HepG2 (cell line): ENCODE measurements around the gene SNX10. TPM values are rescaled to one million over a fixed set of nuclear protein-coding genes. Genes with fewer than 3 reads are reported as not detected.

Experiments used
- ATAC-seq: fragments of 200-7000 bp; cut with Tn5 transposase; 3 replicates; pipeline ENCODE4 v1.9.1; 2020; ENCODE audit warnings: mild to moderate bottlenecking, moderate library complexity
- BruUV-seq: library from RNA; stranded (reverse); fragments of 400-500 nt; replicated peaks from 2 replicates; lab custom pipeline; 2021; lab: Mats Ljungman, UMichigan
- CTCF ChIA-PET: fragments of 300-600 bp; formaldehyde crosslinking; extraction: SDS; loops from one replicate; lab custom pipeline; 2021; ENCODE audit warnings: low total read pairs, inconsistent platforms, low intra/inter-chr PET ratio; lab: Yijun Ruan, JAX
- POLR2A ChIA-PET: fragments of 350-600 bp; sonication (Branson Sonifier 250); formaldehyde crosslinking; loops from one replicate; lab custom pipeline; 2020; ENCODE audit warnings: antibody characterized with exemption, inconsistent platforms; lab: Yijun Ruan, JAX
- DNase-seq: peaks from one replicate; pipeline ENCODE4 v3.0.0-alpha.2; 2015; ENCODE audit warnings: low spot score
- FAIRE-seq: peaks from 3 replicates; lab custom pipeline; 2011; peaks lifted over from hg19 to GRCh38; lab: Jason Lieb, UNC
- H2AFZ ChIP-seq: one replicate; pipeline ENCODE4 v1.6.1; 2011; ENCODE audit warnings: low read length, inconsistent platforms
- H3K27ac ChIP-seq: fragments of 300-600 bp; 3 replicates; pipeline ENCODE4 v1.8.0; 2011; ENCODE audit warnings: mixed run types, mild to moderate bottlenecking, mixed read lengths, low read length, inconsistent platforms; ENCODE audit not compliant: insufficient read depth; ENCODE audit errors: extremely low read length
- H3K27me3 ChIP-seq, 2 experiments: fragments of 200-600 bp in 1 of 2; 2 replicates in 1 of 2; 3 replicates in 1 of 2; pipeline versions ENCODE4 v1.6.0 to v1.8.0; 2011; ENCODE audit warnings: low read length in 2 of 2, mild to moderate bottlenecking in 2 of 2, moderate library complexity in 2 of 2, inconsistent platforms in 1 of 2; ENCODE audit not compliant: insufficient read depth in 2 of 2, control insufficient read depth in 1 of 2
- H3K36me3 ChIP-seq, 2 experiments: fragments of 200-600 bp in 1 of 2; replicated peaks in 1 of 2; 2 replicates in 1 of 2; 3 replicates in 1 of 2; pipeline versions ENCODE4 v1.5.1 to v1.8.0; 2011; ENCODE audit warnings: low read length in 2 of 2, inconsistent platforms in 1 of 2; ENCODE audit not compliant: insufficient read depth in 2 of 2, control insufficient read depth in 1 of 2
- H3K4me1 ChIP-seq: 2 replicates; pipeline ENCODE4 v1.5.1; 2012; ENCODE audit warnings: low read length, inconsistent platforms; ENCODE audit not compliant: insufficient read depth
- H3K4me2 ChIP-seq: 2 replicates; pipeline ENCODE4 v1.6.0; 2011; ENCODE audit warnings: low read depth, low read length, inconsistent platforms
- H3K4me3 ChIP-seq, 3 experiments: fragments of 200-600 bp in 1 of 3; sonication (generic), shearing (Covaris generic) in 1 of 3; replicated peaks in 1 of 3; 2 replicates each; pipeline ENCODE4 v1.5.1; 2011 to 2016; ENCODE audit warnings: low read length in 3 of 3, inconsistent platforms in 2 of 3, low read depth in 2 of 3, mild to moderate bottlenecking in 2 of 3, control low read depth in 1 of 3, mixed read lengths in 1 of 3; ENCODE audit not compliant: insufficient read depth in 1 of 3
- H3K79me2 ChIP-seq: one replicate; pipeline ENCODE4 v1.6.1; 2011; ENCODE audit warnings: low read length, inconsistent platforms; ENCODE audit not compliant: insufficient read depth
- H3K9ac ChIP-seq: 2 replicates; pipeline ENCODE4 v1.6.0; 2011; ENCODE audit warnings: mild to moderate bottlenecking, low read depth, low read length, inconsistent platforms; ENCODE audit not compliant: insufficient read depth
- H3K9me3 ChIP-seq: 2 replicates; pipeline ENCODE4 v1.5.1; 2012; ENCODE audit warnings: mild to moderate bottlenecking, low read length
- H4K20me1 ChIP-seq: 2 replicates; pipeline ENCODE4 v1.6.0; 2011; ENCODE audit warnings: inconsistent platforms, mild to moderate bottlenecking, low read length, moderate library complexity; ENCODE audit not compliant: insufficient read depth
- DZIP1 ChIP-seq: sonication (generic); formaldehyde crosslinking; IDR thresholded peaks from 2 replicates; pipeline ENCODE4 v1.5.0; 2020; ENCODE audit warnings: mild to moderate bottlenecking, missing genetic modification reagents
- FOXK1 ChIP-seq: sonication (generic); formaldehyde crosslinking; IDR thresholded peaks from 2 replicates; pipeline ENCODE4 v1.4.0; 2020; ENCODE audit warnings: low read depth, missing genetic modification reagents, borderline replicate concordance
- IRX3 ChIP-seq: sonication (generic); formaldehyde crosslinking; IDR thresholded peaks from 2 replicates; pipeline ENCODE4 v1.8.1; 2023; ENCODE audit warnings: mild to moderate bottlenecking, low read depth, missing genetic modification reagents, borderline replicate concordance
- MZF1 ChIP-seq: sonication (generic); formaldehyde crosslinking; IDR thresholded peaks from 2 replicates; pipeline ENCODE4 v1.8.1; 2023; ENCODE audit warnings: mild to moderate bottlenecking, missing genetic modification reagents, borderline replicate concordance
- NCOA1 ChIP-seq: sonication (generic); formaldehyde crosslinking; IDR thresholded peaks from 2 replicates; pipeline ENCODE4 v1.9.0; 2021; ENCODE audit warnings: missing genetic modification reagents
- ZNF772 ChIP-seq: sonication (generic); formaldehyde crosslinking; IDR thresholded peaks from 2 replicates; pipeline ENCODE4 v1.5.0; 2020; ENCODE audit warnings: mild to moderate bottlenecking, missing genetic modification reagents
- ZNF782 ChIP-seq: sonication (generic); formaldehyde crosslinking; IDR thresholded peaks from 2 replicates; pipeline ENCODE4 v1.4.0; 2020; ENCODE audit warnings: missing genetic modification reagents, mild to moderate bottlenecking, borderline replicate concordance
- WGBS: methylation state at CpG from one replicate; pipeline ENCODE4 v1.1.6; 2017; ENCODE audit warnings: low lambda C conversion rate; 5-methylcytosine and 5-hydroxymethylcytosine counted together
- in situ Hi-C: cut with HindIII; loops from 2 replicates; pipeline ENCODE4 v1.10.0; 2017; ENCODE audit warnings: low pct_unique_long_range_greater_than_20kb; ENCODE audit not compliant: extremely low pct_ligation_motif_present
- intact Hi-C: fragments of 100-400 bp; cut with micrococcal nuclease; formaldehyde crosslinking; loops from one replicate; pipeline ENCODE4 v1.10.0; 2022; ENCODE audit not compliant: unreplicated experiment
- polyA plus RNA-seq, 8 experiments: library from polyadenylated mRNA; depleted of rRNA in 3 of 8; stranded (reverse) in 7 of 8; unstranded in 1 of 8; fragments of >200 nt; fragmentation: Illumina TruSeq in 4 of 8; extraction: Trizol in 4 of 8; gene quantifications; 2 replicates each; pipeline versions ENCODE4 v1.2.1 to v1.2.3, GENCODE V29; 2011 to 2016; ENCODE audit warnings: low read depth in 4 of 8, missing spikeins in 1 of 8, mixed read lengths in 1 of 8; ENCODE audit not compliant: insufficient read depth in 1 of 8
- total RNA-seq, 5 experiments: library from RNA; depleted of rRNA; stranded (reverse); fragments of >200 nt; fragmentation: Illumina TruSeq; extraction: Trizol; gene quantifications; 2 replicates each; pipeline ENCODE4 v1.2.3, GENCODE V29; 2016; ENCODE audit warnings: low read depth in 1 of 5
- TF ChIP-seq, protein P1 (sequence below): sonication (generic); formaldehyde crosslinking; IDR thresholded peaks from one replicate; pipeline ENCODE4 v1.5.1; 2020; ENCODE audit warnings: mild to moderate bottlenecking, missing genetic modification reagents; ENCODE audit errors: not compliant biosample characterization
- TF ChIP-seq, protein P2 (sequence below): IDR thresholded peaks from 2 replicates; pipeline ENCODE4 v1.6.1; 2016; ENCODE audit warnings: missing compliant biosample characterization, missing genetic modification reagents, borderline replicate concordance
- TF ChIP-seq, protein P3 (sequence below): IDR thresholded peaks from 2 replicates; pipeline ENCODE4 v1.6.1; 2016; ENCODE audit warnings: missing biosample characterization, missing genetic modification reagents, low read depth

The SNX10 gene
- total and polyA plus RNA-seq, 2 of the 13 experiments (the other 11 are each of a cell fraction or from before 2014, with no cell fraction given), result 26.0 to 27.6 TPM

GRCh38 chr7:26417911-26418413 is 126.3 kb downstream of the SNX10 start:
- Histone ChIP-seq H3K4me3 (no peak overlapping the region), H3K27me3 (peaks cover 0 to 7% of the 10 kb centered on the region in 2 experiments; a peak in 1 of 5 replicates), H2AFZ (no peak overlapping the region), H3K9me3 (no peaks in the 10 kb centered on the region), H3K36me3 (no peaks in the 10 kb centered on the region), H4K20me1 (no peaks in the 10 kb centered on the region), H3K27ac (no peak overlapping the region), H3K4me1 (no peaks in the 10 kb centered on the region), H3K9ac (no peak overlapping the region), H3K79me2 (no peaks in the 10 kb centered on the region), H3K4me2 (no peak overlapping the region)
- no TSS peak for BruUV-seq
- ChIA-PET CTCF (no interaction called here), POLR2A (no interaction called here)
- DNase-seq (no peak), ATAC-seq (no peak), FAIRE-seq (no peak)
- in situ Hi-C loops (no loop called here), intact Hi-C loops (no loop called here)
- WGBS, result 35% methylated on average over 5 of the region's 5 CpGs
- TF ChIP-seq IRX3 (CRISPR knock-in tag) (no peak), NCOA1 (CRISPR knock-in tag) (no peak), ZNF772 (CRISPR knock-in tag) (no peak), ZNF782 (CRISPR knock-in tag) (no peak), MZF1 (no peak), DZIP1 (CRISPR knock-in tag) (no peak), FOXK1 (CRISPR knock-in tag) (no peak)
- TF ChIP-seq, protein P1, sequence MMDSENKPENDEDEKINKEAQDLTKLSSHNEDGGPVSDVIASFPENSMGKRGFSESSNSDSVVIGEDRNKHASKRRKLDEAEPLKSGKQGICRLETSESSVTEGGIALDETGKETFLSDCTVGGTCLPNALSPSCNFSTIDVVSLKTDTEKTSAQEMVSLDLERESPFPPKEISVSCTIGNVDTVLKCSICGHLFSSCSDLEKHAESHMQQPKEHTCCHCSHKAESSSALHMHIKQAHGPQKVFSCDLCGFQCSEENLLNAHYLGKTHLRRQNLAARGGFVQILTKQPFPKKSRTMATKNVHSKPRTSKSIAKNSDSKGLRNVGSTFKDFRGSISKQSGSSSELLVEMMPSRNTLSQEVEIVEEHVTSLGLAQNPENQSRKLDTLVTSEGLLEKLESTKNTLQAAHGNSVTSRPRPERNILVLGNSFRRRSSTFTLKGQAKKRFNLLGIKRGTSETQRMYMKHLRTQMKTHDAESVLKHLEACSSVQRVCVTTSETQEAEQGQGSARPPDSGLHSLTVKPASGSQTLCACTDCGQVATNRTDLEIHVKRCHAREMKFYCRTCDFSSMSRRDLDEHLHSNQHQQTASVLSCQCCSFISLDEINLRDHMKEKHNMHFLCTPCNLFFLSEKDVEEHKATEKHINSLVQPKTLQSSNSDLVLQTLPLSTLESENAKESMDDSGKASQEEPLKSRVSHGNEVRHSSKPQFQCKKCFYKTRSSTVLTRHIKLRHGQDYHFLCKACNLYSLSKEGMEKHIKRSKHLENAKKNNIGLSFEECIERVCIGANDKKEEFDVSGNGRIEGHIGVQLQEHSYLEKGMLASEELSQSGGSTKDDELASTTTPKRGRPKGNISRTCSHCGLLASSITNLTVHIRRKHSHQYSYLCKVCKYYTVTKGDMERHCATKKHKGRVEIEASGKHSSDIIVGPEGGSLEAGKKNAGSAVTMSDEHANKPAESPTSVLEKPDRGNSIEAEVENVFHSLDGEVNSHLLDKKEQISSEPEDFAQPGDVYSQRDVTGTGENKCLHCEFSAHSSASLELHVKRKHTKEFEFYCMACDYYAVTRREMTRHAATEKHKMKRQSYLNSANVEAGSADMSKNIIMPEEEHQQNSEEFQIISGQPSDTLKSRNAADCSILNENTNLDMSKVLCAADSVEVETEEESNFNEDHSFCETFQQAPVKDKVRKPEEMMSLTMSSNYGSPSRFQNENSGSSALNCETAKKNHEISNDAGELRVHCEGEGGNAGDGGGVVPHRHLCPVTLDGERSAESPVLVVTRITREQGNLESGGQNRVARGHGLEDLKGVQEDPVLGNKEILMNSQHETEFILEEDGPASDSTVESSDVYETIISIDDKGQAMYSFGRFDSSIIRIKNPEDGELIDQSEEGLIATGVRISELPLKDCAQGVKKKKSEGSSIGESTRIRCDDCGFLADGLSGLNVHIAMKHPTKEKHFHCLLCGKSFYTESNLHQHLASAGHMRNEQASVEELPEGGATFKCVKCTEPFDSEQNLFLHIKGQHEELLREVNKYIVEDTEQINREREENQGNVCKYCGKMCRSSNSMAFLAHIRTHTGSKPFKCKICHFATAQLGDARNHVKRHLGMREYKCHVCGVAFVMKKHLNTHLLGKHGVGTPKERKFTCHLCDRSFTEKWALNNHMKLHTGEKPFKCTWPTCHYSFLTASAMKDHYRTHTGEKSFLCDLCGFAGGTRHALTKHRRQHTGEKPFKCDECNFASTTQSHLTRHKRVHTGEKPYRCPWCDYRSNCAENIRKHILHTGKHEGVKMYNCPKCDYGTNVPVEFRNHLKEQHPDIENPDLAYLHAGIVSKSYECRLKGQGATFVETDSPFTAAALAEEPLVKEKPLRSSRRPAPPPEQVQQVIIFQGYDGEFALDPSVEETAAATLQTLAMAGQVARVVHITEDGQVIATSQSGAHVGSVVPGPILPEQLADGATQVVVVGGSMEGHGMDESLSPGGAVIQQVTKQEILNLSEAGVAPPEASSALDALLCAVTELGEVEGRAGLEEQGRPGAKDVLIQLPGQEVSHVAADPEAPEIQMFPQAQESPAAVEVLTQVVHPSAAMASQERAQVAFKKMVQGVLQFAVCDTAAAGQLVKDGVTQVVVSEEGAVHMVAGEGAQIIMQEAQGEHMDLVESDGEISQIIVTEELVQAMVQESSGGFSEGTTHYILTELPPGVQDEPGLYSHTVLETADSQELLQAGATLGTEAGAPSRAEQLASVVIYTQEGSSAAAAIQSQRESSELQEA (CRISPR knock-in tag), result no peak
- TF ChIP-seq, protein P2, sequence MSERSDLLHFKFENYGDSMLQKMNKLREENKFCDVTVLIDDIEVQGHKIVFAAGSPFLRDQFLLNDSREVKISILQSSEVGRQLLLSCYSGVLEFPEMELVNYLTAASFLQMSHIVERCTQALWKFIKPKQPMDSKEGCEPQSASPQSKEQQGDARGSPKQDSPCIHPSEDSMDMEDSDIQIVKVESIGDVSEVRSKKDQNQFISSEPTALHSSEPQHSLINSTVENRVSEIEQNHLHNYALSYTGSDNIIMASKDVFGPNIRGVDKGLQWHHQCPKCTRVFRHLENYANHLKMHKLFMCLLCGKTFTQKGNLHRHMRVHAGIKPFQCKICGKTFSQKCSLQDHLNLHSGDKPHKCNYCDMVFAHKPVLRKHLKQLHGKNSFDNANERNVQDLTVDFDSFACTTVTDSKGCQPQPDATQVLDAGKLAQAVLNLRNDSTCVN, result no peak
- TF ChIP-seq, protein P3, sequence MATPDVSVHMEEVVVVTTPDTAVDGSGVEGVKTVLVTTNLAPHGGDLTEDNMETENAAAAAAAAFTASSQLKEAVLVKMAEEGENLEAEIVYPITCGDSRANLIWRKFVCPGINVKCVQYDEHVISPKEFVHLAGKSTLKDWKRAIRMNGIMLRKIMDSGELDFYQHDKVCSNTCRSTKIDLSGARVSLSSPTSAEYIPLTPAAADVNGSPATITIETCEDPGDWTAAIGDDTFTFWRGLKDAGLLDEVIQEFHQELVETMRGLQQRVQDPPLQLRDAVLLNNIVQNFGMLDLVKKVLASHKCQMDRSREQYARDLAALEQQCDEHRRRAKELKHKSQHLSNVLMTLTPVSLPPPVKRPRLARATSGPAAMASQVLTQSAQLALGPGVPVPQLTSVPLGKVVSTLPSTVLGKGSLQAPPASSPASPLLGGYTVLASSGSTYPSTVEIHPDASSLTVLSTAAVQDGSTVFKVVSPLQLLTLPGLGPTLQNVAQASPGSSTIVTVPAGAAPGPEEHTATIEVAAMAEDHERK, result no peak
